WI38 (cell line): ENCODE results near the gene KRTAP5-9.

Experiments used
- H3K4me3 ChIP-seq: 2 replicates; pipeline ENCODE4 v1.5.1; 2011; ENCODE audit warnings: low read depth, mild to moderate bottlenecking, control low read depth, low read length
- TF ChIP-seq, protein P1 (sequence below): IDR thresholded peaks from 2 replicates; pipeline ENCODE4 v1.5.1; 2012; ENCODE audit warnings: low read depth, mild to moderate bottlenecking, control low read depth, low read length

Gene KRTAP5-9

DNA sequence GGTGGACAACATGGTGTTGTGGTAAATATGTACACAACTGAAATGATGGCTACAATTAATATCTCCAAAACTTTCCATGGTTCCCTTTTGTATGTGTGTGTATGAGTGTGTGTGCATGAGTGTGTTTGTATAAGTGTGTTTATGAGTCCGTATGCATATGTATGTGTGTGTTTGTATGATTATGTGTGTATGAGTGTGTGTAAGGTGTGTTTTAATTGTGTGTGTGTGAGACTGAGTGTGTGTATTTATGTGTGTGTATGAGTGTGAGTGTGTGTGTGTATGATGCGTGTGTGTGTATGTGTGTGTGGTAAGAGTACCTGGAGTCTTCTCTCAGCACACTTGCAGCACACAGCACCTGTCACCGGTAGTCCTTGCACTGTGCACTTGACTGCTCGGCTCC is 7.8 kb downstream of the KRTAP5-9 start:
- TF ChIP-seq, protein P1, sequence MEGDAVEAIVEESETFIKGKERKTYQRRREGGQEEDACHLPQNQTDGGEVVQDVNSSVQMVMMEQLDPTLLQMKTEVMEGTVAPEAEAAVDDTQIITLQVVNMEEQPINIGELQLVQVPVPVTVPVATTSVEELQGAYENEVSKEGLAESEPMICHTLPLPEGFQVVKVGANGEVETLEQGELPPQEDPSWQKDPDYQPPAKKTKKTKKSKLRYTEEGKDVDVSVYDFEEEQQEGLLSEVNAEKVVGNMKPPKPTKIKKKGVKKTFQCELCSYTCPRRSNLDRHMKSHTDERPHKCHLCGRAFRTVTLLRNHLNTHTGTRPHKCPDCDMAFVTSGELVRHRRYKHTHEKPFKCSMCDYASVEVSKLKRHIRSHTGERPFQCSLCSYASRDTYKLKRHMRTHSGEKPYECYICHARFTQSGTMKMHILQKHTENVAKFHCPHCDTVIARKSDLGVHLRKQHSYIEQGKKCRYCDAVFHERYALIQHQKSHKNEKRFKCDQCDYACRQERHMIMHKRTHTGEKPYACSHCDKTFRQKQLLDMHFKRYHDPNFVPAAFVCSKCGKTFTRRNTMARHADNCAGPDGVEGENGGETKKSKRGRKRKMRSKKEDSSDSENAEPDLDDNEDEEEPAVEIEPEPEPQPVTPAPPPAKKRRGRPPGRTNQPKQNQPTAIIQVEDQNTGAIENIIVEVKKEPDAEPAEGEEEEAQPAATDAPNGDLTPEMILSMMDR: no peak
- H3K4me3 ChIP-seq: no peak overlapping the region

DNA sequence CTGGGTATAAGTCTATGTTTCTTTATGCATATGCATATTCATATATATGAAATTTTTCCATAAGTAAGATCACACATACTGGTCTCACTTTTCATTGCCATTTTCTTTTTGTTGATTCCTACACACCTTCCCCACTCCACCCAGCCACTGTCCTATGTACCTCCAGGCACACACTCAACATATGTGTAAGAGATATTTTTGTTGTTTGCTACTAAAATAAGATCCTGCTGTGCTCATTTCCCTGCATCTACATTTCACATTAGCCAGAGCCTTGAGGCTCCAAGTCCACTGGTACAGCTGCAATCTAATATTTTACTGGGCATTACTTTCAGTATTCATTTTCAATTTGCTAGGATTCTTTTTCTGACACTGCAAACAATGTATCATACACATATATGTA is 9.0 kb downstream of the KRTAP5-9 start:
- TF ChIP-seq, protein P1: no peak
- no peak overlapping the region for H3K4me3 ChIP-seq

DNA sequence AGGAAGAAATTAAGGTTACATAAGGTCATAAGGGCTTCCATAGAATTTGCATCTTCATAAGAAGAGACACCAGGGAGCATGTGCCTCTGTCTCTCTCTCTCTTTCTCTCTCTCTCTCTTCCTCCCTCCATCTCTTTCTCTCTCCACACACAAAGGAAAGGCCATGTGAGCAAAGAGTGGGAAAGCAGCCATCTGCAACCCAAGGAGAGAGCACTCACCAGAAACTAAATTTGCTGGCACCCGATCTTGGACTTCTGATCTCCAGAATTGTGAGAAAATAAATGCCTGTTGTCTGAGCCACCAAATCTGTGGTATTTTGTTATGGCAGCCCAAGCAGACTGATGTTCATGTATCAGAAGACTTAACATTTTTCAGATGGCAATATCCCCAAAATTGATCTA is 10.8 kb downstream of the KRTAP5-9 start:
- TF ChIP-seq, protein P1: no peak
- no peak overlapping the region for H3K4me3 ChIP-seq

DNA sequence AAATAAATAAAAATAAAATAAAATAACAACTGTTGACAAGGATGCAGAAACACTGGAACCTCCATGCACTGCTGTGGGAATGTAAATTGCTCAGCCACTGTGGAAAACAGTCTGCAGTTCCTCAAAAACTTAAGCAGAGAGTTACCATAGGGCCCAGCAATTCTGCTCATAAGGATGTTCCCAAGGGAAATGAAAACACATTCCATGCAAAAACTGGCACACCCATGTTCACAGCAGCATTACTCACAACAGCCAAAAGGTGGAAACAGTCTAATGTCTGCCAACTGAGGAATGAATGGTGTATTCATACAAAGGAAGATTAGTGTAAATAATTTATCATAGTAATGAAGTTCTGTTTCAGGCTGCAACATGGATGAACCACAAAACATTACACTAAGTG is 13.9 kb downstream of the KRTAP5-9 start:
- no peak overlapping the region for H3K4me3 ChIP-seq
- TF ChIP-seq, protein P1: no peak

DNA sequence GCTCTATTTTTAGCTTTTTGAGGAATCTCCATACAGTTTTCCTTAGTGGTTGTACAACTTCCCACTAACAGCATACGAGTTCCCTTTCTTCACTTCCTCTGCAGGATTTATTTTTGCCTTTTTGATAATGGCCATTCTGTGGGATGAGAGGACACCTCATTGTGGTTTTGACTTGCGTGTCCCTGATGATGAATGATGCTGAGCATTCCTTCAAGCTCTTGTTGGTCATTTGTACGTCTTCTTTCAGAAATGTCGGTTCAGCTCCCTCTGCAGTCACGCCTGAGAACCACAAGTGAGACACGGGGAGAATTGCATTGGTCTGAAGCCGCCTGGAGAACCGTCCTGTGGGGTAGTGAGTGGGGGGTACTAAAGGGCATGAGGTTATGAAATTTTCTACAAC is 15.2 kb downstream of the KRTAP5-9 start:
- H3K4me3 ChIP-seq: no peak overlapping the region
- TF ChIP-seq, protein P1: 0 out of 2 replicates have a peak, but pooled peaks have one; percentile 31

DNA sequence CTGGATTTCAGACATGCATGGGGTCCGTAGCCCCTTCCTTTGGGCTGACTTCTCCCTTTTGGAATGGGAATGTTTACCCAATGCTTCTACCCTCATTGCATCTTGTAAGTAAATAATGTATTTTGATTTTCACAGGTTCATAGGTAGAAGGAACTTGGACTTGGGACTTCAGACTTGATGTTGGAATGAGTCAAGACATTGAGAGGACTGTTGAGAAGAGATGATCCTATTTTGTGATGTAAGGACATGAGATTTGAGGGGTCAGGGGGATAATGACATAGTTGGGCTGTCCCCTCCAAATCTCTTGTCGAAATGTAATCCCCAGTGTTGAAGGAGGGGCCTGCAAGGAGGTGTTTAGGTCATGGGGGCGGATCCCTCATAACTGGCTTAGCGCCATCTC is 16.2 kb downstream of the KRTAP5-9 start:
- TF ChIP-seq, protein P1: no peak

DNA sequence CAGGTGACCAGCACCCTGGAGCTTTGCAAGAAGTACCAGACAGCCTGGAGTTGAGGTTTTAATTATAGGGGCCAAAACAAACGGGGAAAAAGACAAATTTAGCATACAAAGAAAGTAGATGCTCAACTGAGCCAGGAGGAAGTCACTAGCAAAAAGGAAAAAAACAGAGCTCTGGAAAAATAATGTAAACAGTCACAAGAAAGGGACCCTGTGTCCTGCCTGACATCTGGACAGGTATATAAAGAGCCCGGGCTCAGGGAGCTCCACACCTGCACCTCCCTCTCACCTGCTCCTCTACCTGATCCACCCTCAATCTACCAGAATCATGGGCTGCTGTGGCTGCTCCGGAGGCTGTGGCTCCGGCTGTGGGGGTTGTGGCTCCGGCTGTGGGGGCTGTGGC is 17.0 kb downstream of the KRTAP5-9 start, which contains the start of gene KRTAP5-10:
KRTAP5-10 (plus strand) TSS at position 301 of the 400 bp plus-strand sequence; CDS start at position 326, 25 bp downstream.
- TF ChIP-seq, protein P1: no peak
- no peak within 1 kb of the TSS for H3K4me3 ChIP-seq

More for the DNA sequence above, 16.2 kb downstream of the KRTAP5-9 start:
- H3K4me3 ChIP-seq: no peak overlapping the region
